GM21619 (cell line): ENCODE results near the gene VAV2.
"Not testable (repeated sequence)": the region's sequence is repeated elsewhere in the genome, so short reads cannot be mapped to it uniquely, and the experiment has no call there.

ENCODE experiments used
- ATAC-seq: cut with Tn5 transposase; IDR thresholded peaks from one replicate; pipeline ENCODE4 v1.9.1; 2021; ENCODE audit not compliant: unreplicated experiment

Gene VAV2

DNA sequence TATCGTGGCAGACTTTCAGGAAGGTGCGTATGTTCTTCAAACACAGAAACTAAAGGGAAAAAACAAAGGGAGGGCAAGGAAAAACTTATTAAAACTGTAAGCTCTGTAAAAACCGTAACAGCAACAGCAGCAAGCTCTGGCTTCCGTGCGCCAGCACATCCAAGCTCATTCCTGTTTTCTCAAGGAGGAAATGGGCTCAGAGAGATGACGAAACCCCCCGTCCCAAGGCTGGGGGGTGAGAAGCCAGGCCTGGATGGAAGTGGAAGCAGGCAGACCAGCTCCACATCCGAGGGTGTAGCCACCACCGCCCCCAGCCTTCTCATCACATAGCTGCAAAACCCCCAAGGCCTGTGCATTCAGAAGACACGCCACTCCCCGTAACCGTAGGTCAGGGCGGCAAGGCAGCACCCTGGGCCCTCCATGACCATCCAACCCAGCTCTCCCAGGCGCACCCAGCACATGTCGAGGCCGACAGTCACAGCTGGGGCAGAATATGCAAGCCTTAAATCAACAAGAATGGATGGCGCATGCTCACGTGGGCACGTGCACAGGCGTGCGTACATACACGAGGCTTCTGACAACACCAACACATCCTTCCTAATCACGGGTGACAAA, 52.8 kb downstream of the VAV2 start:
- no peak for ATAC-seq

DNA sequence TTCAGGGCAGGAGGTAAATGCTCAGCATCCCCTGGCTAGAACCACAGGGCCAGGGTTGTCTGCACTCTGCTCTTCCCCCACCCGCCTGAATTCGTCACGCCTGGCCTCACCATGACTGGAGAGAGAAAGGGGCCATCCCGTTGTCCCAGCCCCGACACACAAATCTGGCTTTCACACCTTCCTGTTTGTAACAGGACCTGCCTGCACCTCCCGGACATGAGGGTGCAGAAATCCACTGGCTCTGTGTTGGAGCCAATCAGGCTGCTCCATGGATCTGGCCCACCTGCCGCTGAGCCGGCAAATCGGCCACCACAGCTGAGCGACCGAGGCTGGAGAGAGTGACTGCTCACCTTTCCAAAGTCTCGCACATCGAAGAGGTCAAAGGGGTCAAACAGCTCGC, 53.4 kb downstream of the VAV2 start:
- no peak for ATAC-seq

DNA sequence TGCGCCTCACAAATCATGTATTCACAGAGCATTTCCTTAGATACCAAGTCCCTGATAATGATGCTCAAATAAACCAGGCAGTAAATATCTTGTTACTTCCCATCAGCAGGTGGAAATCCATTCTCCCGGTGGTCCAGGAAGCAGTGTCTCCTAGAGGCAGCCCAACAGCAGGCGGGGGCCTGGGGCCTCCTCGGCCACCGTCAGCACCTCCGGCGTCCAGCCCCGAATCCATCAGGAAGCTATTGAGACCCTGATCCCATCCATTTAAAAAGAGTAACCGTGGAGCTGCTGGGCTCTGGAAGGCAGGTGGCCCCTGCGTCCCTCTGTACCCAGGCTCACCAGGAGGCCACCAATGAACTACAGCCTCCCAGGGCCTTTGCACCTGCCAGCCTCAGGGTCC, 54.0 kb downstream of the VAV2 start:
- ATAC-seq, result no peak

DNA sequence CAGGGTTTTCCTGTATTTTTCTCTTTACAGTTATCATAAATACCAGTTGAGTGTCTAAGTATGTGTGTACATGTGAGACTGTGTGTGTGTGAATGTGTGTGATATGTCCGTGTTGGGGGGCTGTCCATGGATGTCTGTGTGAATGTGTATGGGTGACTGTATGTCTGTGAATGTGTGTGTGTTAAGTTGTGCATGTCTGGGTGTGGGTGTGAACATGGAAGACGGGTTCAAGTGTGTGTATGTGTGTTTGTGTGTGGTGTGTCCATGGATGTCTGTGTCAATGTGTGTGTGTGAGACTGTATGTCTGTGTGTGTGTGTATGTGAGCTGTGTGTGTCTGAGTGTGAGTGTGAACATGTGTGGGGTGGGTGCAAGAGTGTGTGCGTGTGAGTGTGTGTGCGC, 55.0 kb downstream of the VAV2 start:
- ATAC-seq, result no peak

DNA sequence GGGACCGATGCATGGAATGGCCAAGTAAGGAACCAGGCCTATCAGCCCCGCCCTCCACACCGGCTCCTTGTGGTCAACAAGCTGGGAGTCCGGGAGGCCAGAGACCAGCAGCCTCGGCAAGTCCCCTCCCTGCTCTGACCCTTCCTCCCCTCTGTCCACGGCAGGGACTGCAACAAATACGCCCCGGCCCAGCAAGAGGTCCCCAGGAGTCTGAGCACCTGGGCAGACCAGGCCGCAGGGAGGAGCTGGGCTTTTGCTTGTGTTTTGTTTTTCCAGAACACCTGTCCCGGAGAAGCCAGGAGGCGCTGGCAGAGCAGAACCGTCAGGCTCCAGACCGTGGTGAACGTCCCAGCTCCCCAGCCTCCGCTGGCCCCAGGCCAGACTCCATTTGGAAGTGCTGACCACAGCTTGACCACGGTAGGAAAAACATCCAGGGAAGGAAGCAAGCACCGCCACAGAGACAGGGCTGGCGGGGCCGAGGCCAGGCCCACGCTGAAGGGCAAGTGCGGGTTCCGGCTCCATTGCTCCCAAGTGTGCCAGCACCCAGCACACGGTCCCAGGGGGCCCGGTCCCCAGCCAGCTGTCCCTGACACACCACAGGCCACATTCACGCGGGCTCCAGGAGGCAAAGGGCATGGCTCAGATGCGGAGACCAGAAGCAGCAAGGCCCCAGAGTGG, 56.7 kb downstream of the VAV2 start:
- ATAC-seq, result no peak

DNA sequence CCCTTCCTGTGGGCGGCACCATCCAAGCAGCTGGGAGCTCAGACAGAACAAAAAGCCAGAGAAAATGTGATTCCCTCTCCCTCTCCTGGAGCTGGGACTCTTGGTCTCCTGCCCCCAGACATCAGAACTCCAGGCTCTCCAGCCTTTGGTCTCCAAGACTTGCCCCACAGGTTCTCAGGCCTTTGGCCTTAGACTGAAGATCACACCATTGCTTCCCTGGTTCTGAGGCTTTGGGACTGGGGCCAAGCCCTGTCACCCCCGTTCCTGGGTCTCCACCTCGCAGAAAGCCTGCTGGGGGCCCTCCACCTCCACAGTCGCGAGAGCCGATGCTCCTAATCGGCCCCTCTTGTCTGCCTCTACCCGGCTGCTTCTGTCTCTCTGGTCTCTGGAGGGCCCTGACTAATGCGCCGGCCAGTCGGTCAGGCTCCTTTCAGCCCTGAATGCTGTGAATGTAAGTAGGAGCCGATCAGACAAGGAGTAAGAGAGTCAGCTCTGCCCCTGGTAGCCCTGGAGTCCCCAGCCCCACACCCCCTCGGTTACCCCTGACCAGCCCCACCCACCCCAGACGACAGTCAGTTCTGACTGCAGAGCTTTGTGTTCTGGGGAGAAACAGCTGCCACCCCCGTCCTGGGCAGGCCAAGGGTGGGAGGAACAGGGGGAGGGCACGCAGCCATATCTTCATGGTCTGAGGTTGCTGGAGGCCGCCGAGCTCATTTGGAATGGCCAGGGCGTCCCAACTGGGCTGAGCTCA, 57.5 kb downstream of the VAV2 start:
- no peak for ATAC-seq

DNA sequence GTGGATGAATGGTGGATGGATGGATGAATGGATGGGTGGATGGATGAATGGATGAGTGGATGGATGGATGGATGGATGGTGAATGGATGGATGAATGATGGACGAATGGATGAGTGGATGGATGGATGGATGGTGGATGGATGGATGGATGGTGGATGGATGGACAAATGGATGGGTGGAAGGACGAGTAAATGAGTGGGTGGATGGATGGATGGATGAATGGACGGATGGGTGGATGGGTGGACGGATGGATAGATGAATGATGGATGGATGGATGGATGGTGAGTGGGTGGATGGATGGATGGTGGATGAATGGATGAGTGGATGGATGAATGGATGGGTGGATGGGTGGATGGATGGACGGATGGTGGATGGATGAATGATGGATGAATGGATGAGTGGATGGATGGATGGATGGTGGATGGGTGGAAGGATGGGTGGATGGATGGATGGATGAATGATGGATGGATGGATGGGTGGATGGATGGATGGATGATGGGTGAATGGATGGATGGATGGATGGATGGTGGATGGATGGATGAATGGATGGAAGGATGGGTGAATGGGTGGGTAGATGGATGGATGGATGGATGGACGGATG, 58.6 kb downstream of the VAV2 start:
- no peak for ATAC-seq

DNA sequence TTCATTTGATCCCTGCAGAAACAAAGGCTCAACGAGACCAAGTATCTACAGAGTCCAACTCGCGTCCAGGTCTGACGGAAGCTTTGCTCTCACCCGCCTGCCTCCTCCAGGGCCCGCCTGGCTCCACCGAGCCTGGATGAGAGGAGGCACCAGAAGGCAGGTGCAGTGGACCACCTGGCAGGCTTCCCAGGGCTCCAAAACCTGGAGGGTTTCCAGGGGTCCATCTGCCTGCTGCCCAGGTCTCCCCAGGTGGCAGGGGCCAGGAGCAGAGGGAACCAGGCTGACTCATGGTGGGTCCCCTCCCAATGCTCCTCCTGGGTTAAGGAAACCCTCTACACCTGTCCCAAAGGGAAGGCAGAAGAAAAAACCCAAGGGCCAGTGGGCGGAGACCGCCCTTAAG, 59.5 kb downstream of the VAV2 start:
- no peak for ATAC-seq

DNA sequence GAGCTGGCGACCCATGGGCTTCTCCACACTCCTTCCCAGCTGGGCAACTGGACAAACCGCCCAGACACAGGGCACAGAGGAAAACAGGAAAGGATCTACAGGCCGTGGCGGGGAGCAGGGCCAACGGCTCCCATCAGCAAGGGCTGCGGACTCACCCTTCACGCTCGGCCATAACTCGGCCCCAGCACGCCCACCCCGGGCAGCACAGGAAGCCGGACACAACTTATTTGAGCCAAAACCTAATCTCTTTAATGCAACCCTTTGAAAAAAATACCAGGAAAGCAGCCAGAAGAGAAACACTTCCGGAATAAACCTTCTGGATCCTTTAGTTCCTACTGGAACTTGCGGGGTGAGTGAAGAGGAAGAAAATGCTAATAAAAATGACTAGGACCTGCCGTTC, 59.9 kb downstream of the VAV2 start:
- no peak for ATAC-seq

DNA sequence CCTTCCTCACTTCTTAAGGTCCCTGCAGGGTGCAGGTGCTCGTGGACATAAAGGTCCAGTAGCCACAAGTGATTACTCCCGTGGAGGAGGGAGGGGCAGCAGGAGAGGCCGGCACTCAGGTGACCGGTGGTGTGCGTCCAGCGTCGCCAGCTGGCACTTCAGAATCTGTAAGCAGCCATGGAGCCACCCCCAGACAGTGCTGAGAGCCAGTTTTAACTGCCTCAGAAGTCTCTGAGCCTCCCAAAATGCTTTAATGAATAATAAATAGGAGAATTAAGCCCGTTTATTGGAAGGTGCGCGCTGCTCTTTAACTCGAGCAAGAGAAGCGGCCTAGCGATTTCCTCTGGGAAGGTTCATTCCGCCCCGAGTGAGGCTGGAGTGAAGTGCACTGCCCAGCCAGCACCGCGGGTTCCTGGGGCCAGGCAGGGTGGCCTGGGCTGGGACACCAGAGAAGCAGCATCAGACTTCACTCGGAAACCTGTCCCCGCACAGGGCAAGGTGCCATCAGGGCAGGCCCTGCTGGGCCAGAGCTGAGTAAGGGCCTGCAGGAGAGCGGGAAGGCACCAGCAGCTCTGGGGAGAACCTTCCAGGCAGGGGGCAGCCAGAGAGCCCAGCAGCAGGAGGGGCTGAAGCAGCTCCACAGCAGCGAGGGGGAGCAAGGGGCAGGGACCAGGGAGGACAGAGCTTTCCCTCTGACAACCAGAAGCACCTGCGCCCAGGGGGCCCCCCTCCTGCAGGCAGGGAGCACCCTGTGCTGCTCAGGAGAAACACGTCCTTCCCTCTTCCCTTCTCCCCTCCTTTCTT, 61.2 kb downstream of the VAV2 start:
- no peak for ATAC-seq

DNA sequence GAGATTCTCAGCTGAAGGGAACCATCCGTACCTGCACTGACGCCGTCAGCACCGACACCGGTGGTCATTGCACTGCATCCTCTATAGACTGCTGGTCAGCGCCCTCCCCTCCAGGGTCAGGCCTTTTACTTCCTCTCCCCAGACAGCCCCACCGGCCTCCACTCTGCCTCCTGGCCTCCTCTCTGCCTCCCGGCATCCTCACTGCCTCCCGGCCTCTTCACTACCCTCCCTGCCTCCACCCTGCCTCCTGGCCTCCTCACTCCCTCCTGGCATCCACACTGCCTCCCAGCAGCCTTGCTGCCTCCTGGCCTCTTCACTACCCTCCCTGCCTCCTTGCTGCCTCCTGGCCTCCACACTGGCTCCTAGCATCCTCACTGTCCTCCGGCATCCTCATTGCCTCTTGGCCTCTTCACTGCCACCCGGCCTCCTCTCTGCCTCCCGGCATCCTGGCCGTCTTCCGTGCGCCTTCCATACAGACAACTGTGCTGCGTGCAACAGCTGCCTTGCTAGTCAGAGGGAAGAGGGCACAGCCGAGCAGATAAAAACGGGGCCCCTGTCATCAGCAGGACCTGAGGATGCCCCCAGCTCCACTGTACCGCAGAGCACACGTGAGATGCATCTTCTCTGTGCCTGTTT, 62.0 kb downstream of the VAV2 start:
- no peak for ATAC-seq

DNA sequence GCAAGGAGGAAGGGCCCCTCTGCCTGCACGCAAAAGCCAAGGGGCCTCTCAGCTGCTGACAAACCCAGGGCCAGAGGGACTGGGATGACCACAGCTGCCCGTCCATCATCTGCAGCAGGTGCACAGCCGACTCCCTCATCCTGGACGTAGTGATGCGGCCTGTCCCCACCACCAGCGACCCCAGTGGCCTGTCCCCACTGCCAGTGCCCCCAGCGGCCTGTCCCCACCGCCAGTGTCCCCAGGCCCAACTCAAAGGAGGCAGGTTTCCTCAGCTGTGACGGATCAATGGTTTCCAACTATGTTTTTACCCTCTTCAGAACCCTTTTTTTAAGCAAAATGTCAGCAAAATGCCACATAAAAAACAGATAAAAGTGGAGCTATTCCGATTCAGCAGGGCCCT, 62.5 kb downstream of the VAV2 start:
- ATAC-seq, result no peak

DNA sequence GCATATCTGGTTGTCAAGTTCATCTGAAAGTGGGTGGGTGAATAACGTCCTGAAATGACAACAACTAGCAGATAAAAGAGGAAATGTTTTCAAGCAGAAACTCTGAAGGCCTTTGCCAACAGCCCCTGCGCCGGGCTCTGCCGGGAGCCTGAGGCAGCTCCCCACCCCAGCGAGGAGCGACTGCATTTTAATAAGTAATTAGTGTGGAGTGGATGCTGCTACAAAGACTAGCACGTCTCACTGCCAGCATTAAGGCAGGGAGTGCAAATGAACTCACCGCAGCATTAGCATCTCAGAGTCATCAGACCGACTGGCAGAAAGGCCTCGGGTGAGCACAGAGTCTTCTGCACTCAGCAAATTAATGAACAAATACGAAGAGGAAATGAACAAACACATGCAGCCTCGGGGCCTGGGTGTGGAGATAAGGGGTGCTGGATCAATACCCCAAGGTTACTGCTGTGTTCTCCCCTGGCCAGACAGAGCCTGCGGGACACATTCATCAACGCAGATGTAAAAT, 63.8 kb downstream of the VAV2 start:
- no peak for ATAC-seq

DNA sequence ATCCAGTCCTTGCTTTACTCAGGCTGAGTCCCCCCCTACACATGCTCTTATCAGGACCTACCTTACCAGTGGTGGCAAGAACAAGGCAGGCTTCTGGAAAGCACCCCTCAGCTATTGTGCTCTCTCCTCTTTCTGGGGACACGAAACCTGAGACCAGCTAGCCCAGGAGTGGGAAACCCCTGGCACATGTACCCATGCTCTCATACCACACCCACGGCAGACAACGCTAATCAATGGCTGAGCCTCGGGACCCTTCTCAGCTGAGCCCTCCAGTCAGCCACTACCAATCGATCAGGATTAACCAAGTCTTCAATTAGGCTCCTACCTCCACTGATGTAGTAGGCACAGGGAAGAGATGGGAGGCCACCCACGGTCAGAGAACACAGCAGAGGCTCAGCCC, 65.1 kb downstream of the VAV2 start:
- ATAC-seq, result no peak

DNA sequence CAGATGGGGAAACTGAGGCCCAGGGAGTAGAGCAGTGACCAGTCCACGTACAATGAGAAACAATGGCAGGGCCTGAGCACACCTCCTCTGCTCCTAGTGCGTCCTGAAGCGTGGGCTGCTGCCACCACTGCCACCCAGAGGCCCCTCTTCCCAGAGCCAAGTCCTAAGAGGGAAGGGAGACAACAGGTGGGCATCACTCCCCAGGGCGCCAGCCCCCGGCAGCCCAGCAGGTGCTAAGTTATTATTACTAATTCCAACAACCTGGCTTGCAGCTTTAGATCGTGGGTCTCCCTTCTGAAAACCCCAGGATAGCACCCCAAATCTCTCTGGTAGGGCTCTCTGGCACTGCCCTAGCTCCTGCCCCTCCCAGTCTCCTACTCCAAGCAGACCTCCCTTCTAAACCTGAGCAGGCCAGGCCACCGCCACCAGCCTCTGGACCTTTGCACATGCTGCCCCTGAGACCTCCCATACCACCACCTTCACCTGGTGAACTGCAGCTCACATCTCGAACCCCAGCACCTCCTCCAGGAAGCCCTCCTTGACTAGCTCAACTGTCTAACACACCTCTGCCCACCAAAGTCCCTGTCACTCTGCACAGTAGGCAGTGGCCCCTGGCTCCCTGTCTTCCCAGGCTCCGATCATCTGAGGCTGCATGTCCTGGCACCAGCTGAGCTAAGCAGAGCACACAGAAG, 65.8 kb downstream of the VAV2 start:
- ATAC-seq, result no peak

DNA sequence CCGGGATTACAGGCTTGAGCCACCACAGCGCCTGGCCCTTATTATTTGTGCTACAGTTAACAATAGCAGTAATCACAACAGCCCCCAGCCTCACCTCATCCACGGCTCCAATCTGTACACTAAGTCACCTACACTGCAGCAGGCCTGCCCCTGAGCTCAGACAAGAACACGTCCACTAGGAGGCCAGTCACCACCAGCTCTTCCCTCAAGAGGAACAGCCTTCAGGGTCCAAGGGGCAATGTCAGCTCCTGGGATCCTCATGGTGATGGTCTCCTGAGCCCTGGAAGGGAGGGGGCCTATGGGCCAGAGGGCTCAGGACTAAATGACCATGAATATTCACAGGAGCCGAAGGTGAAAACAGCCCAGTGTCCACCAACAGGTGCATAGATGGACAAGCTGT, 67.7 kb downstream of the VAV2 start:
- ATAC-seq, result no peak

DNA sequence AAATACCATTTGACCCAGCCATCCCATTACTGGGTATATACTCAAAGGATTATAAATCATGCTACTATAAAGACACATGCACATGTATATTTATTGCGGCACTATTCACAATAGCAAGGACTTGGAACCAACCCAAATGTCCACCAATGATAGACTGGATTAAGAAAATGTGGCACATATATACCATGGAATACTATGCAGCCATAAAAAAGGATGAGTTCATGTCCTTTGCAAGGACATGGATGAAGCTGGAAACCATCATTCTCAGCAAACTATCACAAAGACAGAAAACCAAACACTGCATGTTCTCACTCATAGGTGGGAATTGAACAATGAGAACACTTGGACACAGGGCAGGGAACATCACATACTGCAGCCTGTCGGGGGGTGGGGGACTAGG, 68.5 kb downstream of the VAV2 start:
- not testable (repeated sequence) for ATAC-seq

DNA sequence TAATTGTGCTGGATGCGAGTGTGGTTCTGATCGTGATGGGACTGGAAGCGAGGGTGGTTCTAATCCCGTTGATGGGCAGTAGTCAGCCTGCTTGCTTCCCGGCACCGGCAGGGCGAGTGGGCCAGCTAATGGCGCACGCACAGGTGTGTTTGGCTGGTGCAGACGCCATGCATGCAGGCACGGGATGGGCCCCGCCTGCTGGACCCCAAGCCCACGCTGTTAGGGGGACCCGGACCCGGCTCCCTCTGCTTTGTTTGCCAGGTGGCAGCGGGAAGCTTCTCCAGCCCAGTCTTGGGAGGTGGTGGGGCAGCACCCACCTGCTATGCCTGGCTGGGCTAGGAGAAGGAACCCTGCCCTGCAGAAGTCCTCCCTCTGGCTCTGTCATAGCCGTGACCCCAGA, 70.3 kb downstream of the VAV2 start:
- no peak for ATAC-seq

DNA sequence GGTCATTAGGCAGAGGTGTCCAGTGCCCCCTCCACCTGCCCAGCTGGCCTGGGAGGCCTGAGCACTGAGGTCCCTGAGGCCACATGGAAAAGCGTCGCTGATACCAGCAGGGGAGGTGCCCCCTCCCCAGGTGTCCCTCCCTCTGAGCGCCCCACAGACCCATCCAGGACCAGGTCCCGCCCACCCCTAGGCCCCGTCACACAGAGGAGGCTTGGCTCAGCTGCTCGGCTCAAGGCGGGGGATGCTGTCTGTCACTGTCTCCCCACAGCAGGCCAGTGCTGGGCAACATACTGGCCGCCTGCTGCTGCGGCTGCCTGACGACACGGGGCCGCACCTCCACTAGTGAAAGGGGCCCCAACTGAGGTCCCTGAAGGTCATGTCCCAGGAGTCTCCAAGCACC, 71.7 kb downstream of the VAV2 start:
- no peak for ATAC-seq
